HepG2 (cell line): ENCODE results near the gene HCFC1. TPM values are rescaled to one million over a fixed set of nuclear protein-coding genes. Genes with fewer than 3 reads are reported as not detected.
A peak's percentile ranks its signal among the peaks of the same experiment; 100 is the strongest.

Source experiments
- polyA plus RNA-seq, 8 experiments: library from polyadenylated mRNA; depleted of rRNA in 3 of 8; stranded (reverse) in 7 of 8; unstranded in 1 of 8; fragments of >200 nt; fragmentation: Illumina TruSeq in 4 of 8; extraction: Trizol in 4 of 8; gene quantifications; 2 replicates each; pipeline versions ENCODE4 v1.2.1 to v1.2.3, GENCODE V29; 2011 to 2016; ENCODE audit warnings: low read depth in 4 of 8, missing spikeins in 1 of 8, mixed read lengths in 1 of 8; ENCODE audit not compliant: insufficient read depth in 1 of 8
- total RNA-seq, 5 experiments: library from RNA; depleted of rRNA; stranded (reverse); fragments of >200 nt; fragmentation: Illumina TruSeq; extraction: Trizol; gene quantifications; 2 replicates each; pipeline ENCODE4 v1.2.3, GENCODE V29; 2016; ENCODE audit warnings: low read depth in 1 of 5
- TF ChIP-seq, protein P1 (sequence below): sonication (generic); formaldehyde crosslinking; IDR thresholded peaks from 2 replicates; pipeline ENCODE4 v1.5.0; 2020; ENCODE audit warnings: mild to moderate bottlenecking, missing genetic modification reagents, borderline replicate concordance
- TF ChIP-seq, protein P2 (sequence below): sonication (generic); formaldehyde crosslinking; IDR thresholded peaks from 2 replicates; pipeline ENCODE4 v1.4.0; 2020; ENCODE audit warnings: missing genetic modification reagents

Gene HCFC1
- total and polyA plus RNA-seq, 2 of the 13 experiments (the other 11 are each of a cell fraction or from before 2014, with no cell fraction given) = 5.8 to 17.8 TPM

DNA sequence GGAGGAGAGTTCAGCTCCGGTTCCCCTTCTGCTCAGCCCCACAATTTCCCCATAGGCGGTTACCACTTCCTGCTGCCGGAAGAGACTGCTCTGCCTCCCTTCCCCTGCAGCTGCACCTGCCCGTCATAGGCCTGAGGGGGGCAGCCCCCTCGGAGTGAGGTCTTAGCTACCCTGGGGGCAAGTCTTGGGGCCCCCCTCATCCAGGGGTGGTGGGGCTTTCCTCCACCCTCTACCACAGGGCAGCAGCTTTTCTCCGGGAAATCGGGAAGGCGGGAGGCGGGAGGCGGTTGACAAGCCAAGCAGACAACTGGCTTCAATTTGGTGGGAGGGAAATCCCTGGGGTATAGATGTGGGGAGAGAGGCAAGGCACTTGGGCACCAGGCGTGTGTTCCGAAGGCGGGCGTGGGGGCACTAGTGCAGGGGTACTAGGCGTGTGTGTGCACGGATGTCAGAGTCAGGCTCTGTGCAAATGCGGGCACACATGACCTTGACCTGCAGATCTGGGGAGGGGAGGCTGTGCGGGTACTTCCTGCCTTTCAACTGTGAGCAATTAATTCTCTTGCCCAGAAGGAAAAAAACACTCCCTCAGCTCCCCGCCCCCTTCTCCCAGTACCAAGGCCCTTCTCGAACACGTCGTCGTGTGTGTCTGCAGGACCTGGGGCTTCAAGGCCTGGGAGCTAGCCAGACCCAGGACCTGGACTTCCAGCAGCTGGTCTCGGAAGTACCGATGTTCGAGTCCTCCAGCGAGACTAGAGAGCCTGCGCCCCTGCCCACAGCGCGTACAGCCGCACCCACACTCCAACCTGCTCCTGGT, 44.6 kb downstream of the HCFC1 start (continued):
- TF ChIP-seq, protein P1, sequence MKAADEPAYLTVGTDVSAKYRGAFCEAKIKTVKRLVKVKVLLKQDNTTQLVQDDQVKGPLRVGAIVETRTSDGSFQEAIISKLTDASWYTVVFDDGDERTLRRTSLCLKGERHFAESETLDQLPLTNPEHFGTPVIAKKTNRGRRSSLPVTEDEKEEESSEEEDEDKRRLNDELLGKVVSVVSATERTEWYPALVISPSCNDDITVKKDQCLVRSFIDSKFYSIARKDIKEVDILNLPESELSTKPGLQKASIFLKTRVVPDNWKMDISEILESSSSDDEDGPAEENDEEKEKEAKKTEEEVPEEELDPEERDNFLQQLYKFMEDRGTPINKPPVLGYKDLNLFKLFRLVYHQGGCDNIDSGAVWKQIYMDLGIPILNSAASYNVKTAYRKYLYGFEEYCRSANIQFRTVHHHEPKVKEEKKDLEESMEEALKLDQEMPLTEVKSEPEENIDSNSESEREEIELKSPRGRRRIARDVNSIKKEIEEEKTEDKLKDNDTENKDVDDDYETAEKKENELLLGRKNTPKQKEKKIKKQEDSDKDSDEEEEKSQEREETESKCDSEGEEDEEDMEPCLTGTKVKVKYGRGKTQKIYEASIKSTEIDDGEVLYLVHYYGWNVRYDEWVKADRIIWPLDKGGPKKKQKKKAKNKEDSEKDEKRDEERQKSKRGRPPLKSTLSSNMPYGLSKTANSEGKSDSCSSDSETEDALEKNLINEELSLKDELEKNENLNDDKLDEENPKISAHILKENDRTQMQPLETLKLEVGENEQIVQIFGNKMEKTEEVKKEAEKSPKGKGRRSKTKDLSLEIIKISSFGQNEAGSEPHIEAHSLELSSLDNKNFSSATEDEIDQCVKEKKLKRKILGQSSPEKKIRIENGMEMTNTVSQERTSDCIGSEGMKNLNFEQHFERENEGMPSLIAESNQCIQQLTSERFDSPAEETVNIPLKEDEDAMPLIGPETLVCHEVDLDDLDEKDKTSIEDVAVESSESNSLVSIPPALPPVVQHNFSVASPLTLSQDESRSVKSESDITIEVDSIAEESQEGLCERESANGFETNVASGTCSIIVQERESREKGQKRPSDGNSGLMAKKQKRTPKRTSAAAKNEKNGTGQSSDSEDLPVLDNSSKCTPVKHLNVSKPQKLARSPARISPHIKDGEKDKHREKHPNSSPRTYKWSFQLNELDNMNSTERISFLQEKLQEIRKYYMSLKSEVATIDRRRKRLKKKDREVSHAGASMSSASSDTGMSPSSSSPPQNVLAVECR = peak; percentile 41; the same call in 1 of the 2 replicates
- TF ChIP-seq, protein P2, sequence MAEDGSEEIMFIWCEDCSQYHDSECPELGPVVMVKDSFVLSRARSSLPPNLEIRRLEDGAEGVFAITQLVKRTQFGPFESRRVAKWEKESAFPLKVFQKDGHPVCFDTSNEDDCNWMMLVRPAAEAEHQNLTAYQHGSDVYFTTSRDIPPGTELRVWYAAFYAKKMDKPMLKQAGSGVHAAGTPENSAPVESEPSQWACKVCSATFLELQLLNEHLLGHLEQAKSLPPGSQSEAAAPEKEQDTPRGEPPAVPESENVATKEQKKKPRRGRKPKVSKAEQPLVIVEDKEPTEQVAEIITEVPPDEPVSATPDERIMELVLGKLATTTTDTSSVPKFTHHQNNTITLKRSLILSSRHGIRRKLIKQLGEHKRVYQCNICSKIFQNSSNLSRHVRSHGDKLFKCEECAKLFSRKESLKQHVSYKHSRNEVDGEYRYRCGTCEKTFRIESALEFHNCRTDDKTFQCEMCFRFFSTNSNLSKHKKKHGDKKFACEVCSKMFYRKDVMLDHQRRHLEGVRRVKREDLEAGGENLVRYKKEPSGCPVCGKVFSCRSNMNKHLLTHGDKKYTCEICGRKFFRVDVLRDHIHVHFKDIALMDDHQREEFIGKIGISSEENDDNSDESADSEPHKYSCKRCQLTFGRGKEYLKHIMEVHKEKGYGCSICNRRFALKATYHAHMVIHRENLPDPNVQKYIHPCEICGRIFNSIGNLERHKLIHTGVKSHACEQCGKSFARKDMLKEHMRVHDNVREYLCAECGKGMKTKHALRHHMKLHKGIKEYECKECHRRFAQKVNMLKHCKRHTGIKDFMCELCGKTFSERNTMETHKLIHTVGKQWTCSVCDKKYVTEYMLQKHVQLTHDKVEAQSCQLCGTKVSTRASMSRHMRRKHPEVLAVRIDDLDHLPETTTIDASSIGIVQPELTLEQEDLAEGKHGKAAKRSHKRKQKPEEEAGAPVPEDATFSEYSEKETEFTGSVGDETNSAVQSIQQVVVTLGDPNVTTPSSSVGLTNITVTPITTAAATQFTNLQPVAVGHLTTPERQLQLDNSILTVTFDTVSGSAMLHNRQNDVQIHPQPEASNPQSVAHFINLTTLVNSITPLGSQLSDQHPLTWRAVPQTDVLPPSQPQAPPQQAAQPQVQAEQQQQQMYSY (CRISPR knock-in tag) = no peak
